Breast epithelium (tissue), 3 donors: Measurements from ENCODE around the gene HTR7.

Experiments
- POLR2A ChIP-seq: fragments of 450-650 bp; IDR thresholded peaks from one replicate; pipeline ENCODE4 v1.6.1; 2016; ENCODE audit warnings: antibody characterized with exemption, mild to moderate bottlenecking, moderate library complexity
- POLR2AphosphoS5 ChIP-seq, 3 donors: sonication (generic); formaldehyde crosslinking; IDR thresholded peaks; one replicate each; pipeline ENCODE4 v1.6.1; 2017; ENCODE audit warnings: antibody characterized with exemption in 3 of 3

DNA sequence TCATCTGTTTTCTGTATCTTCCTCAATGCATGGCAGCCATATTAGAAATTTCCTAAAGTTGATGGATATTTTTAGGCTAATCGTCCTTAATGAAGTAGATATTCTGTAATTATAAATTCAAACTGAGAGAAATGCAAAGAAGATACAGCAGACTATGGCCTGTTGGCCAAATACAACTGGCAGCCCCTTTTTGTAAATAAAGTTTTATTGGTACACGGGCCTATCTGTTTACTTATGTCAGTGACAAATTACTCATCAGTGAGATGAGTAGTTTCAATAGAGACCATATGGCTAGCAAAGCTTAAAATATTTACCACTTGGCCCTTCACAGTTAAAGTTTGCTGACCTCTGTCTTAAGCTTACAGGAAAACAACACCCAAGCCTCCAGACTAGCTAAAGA is 112.3 kb downstream of the HTR7 start:
- TF ChIP-seq POLR2A, result no peak
- TF ChIP-seq POLR2AphosphoS5 (IDR thresholded peaks at IDR 0.05), result no peak
